Liver (tissue), 9 donors: ENCODE measurements around the gene WNK2. TPM values are rescaled to one million over a fixed set of nuclear protein-coding genes. Genes with fewer than 3 reads are reported as not detected.

Experiments
- DNase-seq: peaks from one replicate; pipeline ENCODE4 v3.0.0-alpha.2; 2017; ENCODE audit warnings: low spot score
- H3K27ac ChIP-seq, 2 donors: one replicate each; pipeline ENCODE4 v1.7.0; 2013; ENCODE audit warnings: inconsistent platforms in 2 of 2, low read length in 2 of 2, control low read depth in 1 of 2, low read depth in 1 of 2, mild to moderate bottlenecking in 1 of 2
- H3K27me3 ChIP-seq, 4 donors: one replicate each; pipeline versions ENCODE4 v1.6.1 to v1.7.0; 2013; ENCODE audit warnings: low read length in 3 of 4, inconsistent platforms in 1 of 4, mild to moderate bottlenecking in 1 of 4, moderate library complexity in 1 of 4; ENCODE audit not compliant: control insufficient read depth in 4 of 4, insufficient read depth in 4 of 4
- H3K36me3 ChIP-seq, 4 donors: one replicate each; pipeline versions ENCODE4 v1.6.1 to v1.7.0; 2013; ENCODE audit warnings: low read length in 3 of 4, mild to moderate bottlenecking in 3 of 4, low read depth in 1 of 4, moderate library complexity in 1 of 4; ENCODE audit not compliant: control insufficient read depth in 4 of 4, insufficient read depth in 3 of 4
- H3K4me1 ChIP-seq, 4 donors: one replicate each; pipeline versions ENCODE4 v1.6.1 to v1.7.0; 2013; ENCODE audit warnings: low read length in 3 of 4, mild to moderate bottlenecking in 3 of 4, moderate library complexity in 1 of 4; ENCODE audit not compliant: control insufficient read depth in 4 of 4, insufficient read depth in 4 of 4
- H3K4me3 ChIP-seq, 3 donors: one replicate each; pipeline versions ENCODE4 v1.6.1 to v1.7.0; 2013; ENCODE audit warnings: low read length in 3 of 3, control low read depth in 1 of 3, low read depth in 1 of 3, mild to moderate bottlenecking in 1 of 3
- H3K9ac ChIP-seq, 2 donors: one replicate each; pipeline ENCODE4 v1.7.0; 2013; ENCODE audit warnings: low read length in 2 of 2, mild to moderate bottlenecking in 2 of 2, moderate library complexity in 2 of 2, control low read depth in 1 of 2, low read depth in 1 of 2
- H3K9me3 ChIP-seq, 4 donors: one replicate each; pipeline versions ENCODE4 v1.6.1 to v1.7.0; 2013; ENCODE audit warnings: low read length in 3 of 4; ENCODE audit not compliant: control insufficient read depth in 4 of 4
- ATF3 ChIP-seq: IDR thresholded peaks from 2 replicates; pipeline ENCODE4 v1.6.1; 2016; ENCODE audit warnings: antibody characterized with exemption
- CTCF ChIP-seq: fragments of 150-350 bp; IDR thresholded peaks from 2 replicates; pipeline ENCODE4 v1.5.1; 2017; ENCODE audit warnings: improper control_type of control experiment, low read depth, low read length; ENCODE audit not compliant: missing input control
- EGR1 ChIP-seq, 2 donors: IDR thresholded peaks; 2 replicates each; pipeline ENCODE4 v1.6.1; 2016 to 2018; ENCODE audit warnings: antibody characterized with exemption in 2 of 2, low read depth in 2 of 2
- FOXA1 ChIP-seq: IDR thresholded peaks from 2 replicates; pipeline ENCODE4 v1.6.1; 2016; ENCODE audit warnings: antibody characterized with exemption
- FOXA2 ChIP-seq: IDR thresholded peaks from 2 replicates; pipeline ENCODE4 v1.6.1; 2016; ENCODE audit warnings: antibody characterized with exemption
- GABPA ChIP-seq, 2 donors: IDR thresholded peaks in 1 of 2; conservative IDR thresholded peaks in 1 of 2; 2 replicates each; pipeline ENCODE4 v1.6.1; 2016; ENCODE audit warnings: antibody characterized with exemption in 2 of 2, mild to moderate bottlenecking in 1 of 2, moderate library complexity in 1 of 2
- HNF4A ChIP-seq, 2 donors: conservative IDR thresholded peaks; 2 replicates each; pipeline ENCODE4 v1.6.1; 2016; ENCODE audit warnings: antibody characterized with exemption in 2 of 2, mild to moderate bottlenecking in 2 of 2
- HNF4G ChIP-seq: IDR thresholded peaks from 2 replicates; pipeline ENCODE4 v1.6.1; 2016; ENCODE audit warnings: antibody characterized with exemption
- JUND ChIP-seq, 2 donors: IDR thresholded peaks; 2 replicates each; pipeline ENCODE4 v1.6.1; 2016; ENCODE audit warnings: antibody characterized with exemption in 2 of 2
- MAX ChIP-seq: IDR thresholded peaks from 2 replicates; pipeline ENCODE4 v1.6.1; 2016; ENCODE audit warnings: antibody characterized with exemption
- NR2F2 ChIP-seq: IDR thresholded peaks from 2 replicates; pipeline ENCODE4 v1.6.1; 2016; ENCODE audit warnings: antibody characterized with exemption
- RAD21 ChIP-seq, 2 donors: IDR thresholded peaks; 2 replicates each; pipeline ENCODE4 v1.6.1; 2016; ENCODE audit warnings: antibody characterized with exemption in 2 of 2, mild to moderate bottlenecking in 2 of 2
- REST ChIP-seq: IDR thresholded peaks from 2 replicates; pipeline ENCODE4 v1.6.1; 2016; ENCODE audit warnings: antibody characterized with exemption, mild to moderate bottlenecking
- RXRA ChIP-seq, 2 donors: IDR thresholded peaks; 2 replicates each; pipeline ENCODE4 v1.6.1; 2017 to 2018; ENCODE audit warnings: antibody characterized with exemption in 2 of 2, mild to moderate bottlenecking in 1 of 2
- SP1 ChIP-seq: IDR thresholded peaks from 2 replicates; pipeline ENCODE4 v1.6.1; 2018; ENCODE audit warnings: antibody characterized with exemption, mild to moderate bottlenecking
- TAF1 ChIP-seq: conservative IDR thresholded peaks from 2 replicates; pipeline ENCODE4 v1.6.1; 2016; ENCODE audit warnings: antibody characterized with exemption, mild to moderate bottlenecking
- YY1 ChIP-seq: IDR thresholded peaks from 2 replicates; pipeline ENCODE4 v1.6.1; 2016; ENCODE audit warnings: antibody characterized with exemption, mild to moderate bottlenecking
- ZBTB33 ChIP-seq: IDR thresholded peaks from 2 replicates; pipeline ENCODE4 v1.6.1; 2016; ENCODE audit warnings: antibody characterized with exemption
- WGBS: extraction: QIAGEN DNeasy Blood & Tissue Kit; methylation state at CpG from one replicate; pipeline ENCODE4 v1.1.7; 2013; 5-methylcytosine and 5-hydroxymethylcytosine counted together
- polyA plus RNA-seq, 2 donors: library from polyadenylated mRNA; stranded (reverse) in 1 of 2; unstranded in 1 of 2; fragments of 200-250 nt in 1 of 2; fragments of >200 nt in 1 of 2; fragmentation: Nextera tagmentation in 1 of 2; extraction: Ambion mirVana in 1 of 2; gene quantifications; one replicate each; pipeline versions ENCODE4 v1.2.1 to v1.2.3, GENCODE V29; 2013 to 2015
- total RNA-seq, 2 donors: library from RNA; depleted of rRNA; stranded (reverse); fragments of >200 nt; gene quantifications; one replicate each; pipeline ENCODE4 v1.2.3, GENCODE V29; 2014
- donor health status: healthy.
- donor health status: healthy.
- donor health status: healthy.
- donor health status: healthy.
- donor health status: healthy.

The WNK2 gene
- total and polyA plus RNA-seq, 4 donors: 0.65 to 4.4 (median 1.7) TPM

- Histone ChIP-seq H3K27ac (no peak overlapping the region), H3K4me3 (no peak overlapping the region), H3K27me3 (no peaks in the 10 kb centered on the region), H3K9ac (no peak overlapping the region), H3K4me1 (no peaks in the 10 kb centered on the region), H3K9me3 (peaks cover 0 to 2% (median 0%) of the 10 kb centered on the region in 4 donors), H3K36me3 (no peaks in the 10 kb centered on the region)
- TF ChIP-seq HNF4G (no peak), SP1 (no peak), NR2F2 (no peak), GABPA (IDR thresholded peaks at IDR 0.05 in 1 of 2, conservative IDR thresholded peaks at IDR 0.05 in 1 of 2) (no peak), ATF3 (no peak), CTCF (no peak), RAD21 (IDR thresholded peaks at IDR 0.05) (no peak), HNF4A (conservative IDR thresholded peaks at IDR 0.05) (no peak), FOXA1 (no peak), REST (no peak), JUND (IDR thresholded peaks at IDR 0.05) (no peak), RXRA (IDR thresholded peaks at IDR 0.05) (no peak), MAX (no peak), YY1 (no peak), FOXA2 (no peak), ZBTB33 (no peak), EGR1 (IDR thresholded peaks at IDR 0.05; ENCODE audit: low read depth in 2 of 2) (no peak), TAF1 (no peak)
- 85% methylated on average over 9 of the region's 9 CpGs for WGBS
- DNase-seq: no peak
These were observed 13.7 kb downstream of the WNK2 start for GRCh38 chr9:93197670-93198069.
